Transverse colon (tissue), 3 donors: ENCODE results near the gene CCNY.

Experiments
- POLR2A ChIP-seq: fragments of 450-650 bp; IDR thresholded peaks from one replicate; pipeline ENCODE4 v1.6.1; 2016; ENCODE audit warnings: antibody characterized with exemption, mild to moderate bottlenecking, moderate library complexity
- POLR2AphosphoS5 ChIP-seq, 3 donors: sonication (generic); formaldehyde crosslinking; IDR thresholded peaks; one replicate each; pipeline ENCODE4 v1.6.1; 2016; ENCODE audit warnings: antibody characterized with exemption in 3 of 3

DNA sequence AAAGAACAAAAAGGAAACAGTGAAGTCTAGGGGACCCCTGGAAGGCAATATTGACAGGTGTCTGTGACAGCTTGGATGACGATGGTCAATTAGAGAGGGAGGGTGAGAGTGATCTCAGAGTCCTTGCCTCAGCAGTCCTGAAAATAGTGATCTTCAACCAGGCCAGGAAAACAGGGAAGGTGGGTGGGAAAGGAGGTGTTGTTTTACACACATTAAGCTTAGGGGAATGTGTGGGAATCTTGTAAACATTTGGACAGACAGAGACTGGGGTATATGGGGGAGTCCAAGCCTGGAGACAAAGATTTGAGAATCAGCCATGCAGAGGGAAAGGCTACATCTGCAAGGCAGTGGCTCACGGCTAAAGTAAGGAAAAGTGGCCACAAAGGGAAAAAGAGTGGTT is 27.5 kb upstream of the CCNY start:
- TF ChIP-seq POLR2AphosphoS5 (IDR thresholded peaks at IDR 0.05): no peak
- no peak for TF ChIP-seq POLR2A
